Dendritic cell treated with granulocyte-macrophage colony-stimulating factor and Interleukin-4, amounts not matched to agents 40 ng/mL and 50 ng/mL, for 4 days (primary cell): ENCODE data around the gene NPIPA7.
"Not testable (repeated sequence)": the region's sequence is repeated elsewhere in the genome, so short reads cannot be mapped to it uniquely, and the experiment has no call there.

Experiments
- H3K27ac Mint-ChIP-seq: one replicate; pipeline ENCODE4 v1.8.0; 2022; ENCODE audit warnings: mild to moderate bottlenecking, mixed read lengths
- H3K27me3 Mint-ChIP-seq: one replicate; pipeline ENCODE4 v1.8.0; 2022; ENCODE audit warnings: mild to moderate bottlenecking, mixed read lengths
- H3K36me3 Mint-ChIP-seq: one replicate; pipeline ENCODE4 v1.8.0; 2022; ENCODE audit warnings: low read depth, mixed read lengths
- H3K4me1 Mint-ChIP-seq: one replicate; pipeline ENCODE4 v1.8.0; 2022; ENCODE audit warnings: low read depth, mixed read lengths
- H3K4me3 Mint-ChIP-seq: one replicate; pipeline ENCODE4 v1.8.0; 2022; ENCODE audit warnings: mild to moderate bottlenecking, moderate library complexity, mixed read lengths
- H3K9me3 Mint-ChIP-seq: one replicate; pipeline ENCODE4 v1.8.0; 2022; ENCODE audit warnings: mixed read lengths
- intact Hi-C: fragments of 100-400 bp; cut with micrococcal nuclease; formaldehyde crosslinking; loops from one replicate; pipeline ENCODE4 v1.15.0; 2022

Gene NPIPA7

DNA sequence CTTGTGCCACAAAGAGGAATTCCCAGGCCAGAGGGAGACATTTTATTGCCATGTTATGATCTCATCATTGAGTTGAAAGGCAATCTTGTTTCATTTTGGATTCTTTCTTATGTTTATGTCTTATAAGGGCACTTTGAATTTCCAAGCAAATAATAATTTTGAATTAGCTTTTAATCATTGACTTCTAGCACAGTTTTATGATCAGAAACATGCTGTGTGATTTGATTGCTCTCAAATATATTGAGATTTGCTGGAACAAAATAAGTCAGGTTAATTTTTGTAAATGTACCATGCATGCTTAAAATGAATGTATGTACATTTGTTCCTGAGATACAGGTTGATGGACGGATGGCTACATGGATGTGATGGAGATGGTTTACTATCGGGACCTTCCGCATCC is at the start of gene NPIPA7:
Gene NPIPA7 (plus strand): TSS at position 301 of the 400 bp plus-strand sequence. CDS start 105 bp downstream, outside the sequence.
- H3K4me3 Mint-ChIP-seq, intact Hi-C loops, H3K36me3 Mint-ChIP-seq, H3K27ac Mint-ChIP-seq, H3K4me1 Mint-ChIP-seq, H3K9me3 Mint-ChIP-seq, H3K27me3 Mint-ChIP-seq: not testable (repeated sequence)

DNA sequence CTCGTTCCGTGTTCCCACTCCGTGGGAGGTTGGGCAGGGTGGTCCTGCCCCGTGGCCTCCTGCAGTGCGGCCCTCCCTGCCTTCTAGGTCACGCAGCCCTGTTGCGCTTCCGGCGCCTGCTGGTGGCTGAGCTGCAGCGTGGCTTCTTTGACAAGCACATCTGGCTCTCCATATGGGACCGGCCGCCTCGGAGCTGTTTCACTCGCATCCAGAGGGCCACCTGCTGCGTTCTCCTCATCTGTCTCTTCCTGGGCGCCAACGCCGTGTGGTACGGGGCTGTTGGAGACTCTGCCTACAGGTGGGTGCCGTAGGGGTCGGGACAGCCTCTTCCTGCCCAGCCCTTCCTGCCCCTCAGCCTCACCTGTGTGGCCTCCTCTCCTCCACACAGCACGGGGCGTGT is 47.5 kb upstream of the NPIPA7 start:
- H3K27ac Mint-ChIP-seq, H3K27me3 Mint-ChIP-seq, H3K36me3 Mint-ChIP-seq, H3K4me1 Mint-ChIP-seq, intact Hi-C loops, H3K4me3 Mint-ChIP-seq, H3K9me3 Mint-ChIP-seq: not testable (repeated sequence)

DNA sequence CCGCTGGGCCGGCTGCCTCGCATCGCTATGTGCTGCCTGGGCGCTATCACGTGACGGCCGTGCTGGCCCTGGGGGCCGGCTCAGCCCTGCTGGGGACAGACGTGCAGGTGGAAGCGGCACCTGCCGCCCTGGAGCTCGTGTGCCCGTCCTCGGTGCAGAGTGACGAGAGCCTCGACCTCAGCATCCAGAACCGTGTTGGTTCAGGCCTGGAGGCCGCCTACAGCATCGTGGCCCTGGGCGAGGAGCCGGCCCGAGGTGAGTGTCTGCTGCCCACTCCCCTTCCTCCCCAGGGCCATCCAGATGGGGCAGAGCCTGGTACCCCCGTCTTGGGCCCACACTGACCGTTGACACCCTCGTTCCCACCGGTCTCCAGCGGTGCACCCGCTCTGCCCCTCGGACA is 21.4 kb upstream of the NPIPA7 start:
- H3K27me3 Mint-ChIP-seq, intact Hi-C loops, H3K36me3 Mint-ChIP-seq, H3K27ac Mint-ChIP-seq, H3K4me3 Mint-ChIP-seq, H3K4me1 Mint-ChIP-seq, H3K9me3 Mint-ChIP-seq: not testable (repeated sequence)

DNA sequence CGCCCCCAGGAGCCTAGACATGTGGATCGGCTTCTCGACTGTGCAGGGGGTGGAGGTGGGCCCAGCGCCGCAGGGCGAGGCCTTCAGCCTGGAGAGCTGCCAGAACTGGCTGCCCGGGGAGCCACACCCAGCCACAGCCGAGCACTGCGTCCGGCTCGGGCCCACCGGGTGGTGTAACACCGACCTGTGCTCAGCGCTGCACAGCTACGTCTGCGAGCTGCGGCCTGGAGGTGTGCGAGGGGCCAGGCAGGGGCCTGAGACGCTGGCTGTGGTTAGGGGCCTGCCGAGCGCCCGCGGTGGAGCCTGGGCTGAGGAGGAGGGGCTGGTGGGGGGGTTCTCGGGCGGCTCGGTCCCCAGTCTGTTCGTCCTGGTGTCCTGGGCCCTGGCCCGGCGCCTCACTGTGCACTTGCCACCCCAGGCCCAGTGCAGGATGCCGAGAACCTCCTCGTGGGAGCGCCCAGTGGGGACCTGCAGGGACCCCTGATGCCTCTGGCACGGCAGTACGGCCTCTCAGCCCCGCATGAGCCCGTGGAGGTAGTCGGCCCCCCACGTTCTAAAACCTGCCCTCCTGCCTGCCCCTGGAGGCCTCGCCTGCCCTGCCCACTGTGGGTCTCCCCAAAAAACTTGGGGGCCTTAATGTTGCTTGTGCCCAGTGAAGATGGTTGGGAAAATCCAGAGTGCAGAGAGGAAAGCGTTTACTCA is 20.2 kb upstream of the NPIPA7 start:
- H3K4me1 Mint-ChIP-seq, H3K9me3 Mint-ChIP-seq, H3K36me3 Mint-ChIP-seq, H3K27ac Mint-ChIP-seq, intact Hi-C loops, H3K27me3 Mint-ChIP-seq, H3K4me3 Mint-ChIP-seq: not testable (repeated sequence)

DNA sequence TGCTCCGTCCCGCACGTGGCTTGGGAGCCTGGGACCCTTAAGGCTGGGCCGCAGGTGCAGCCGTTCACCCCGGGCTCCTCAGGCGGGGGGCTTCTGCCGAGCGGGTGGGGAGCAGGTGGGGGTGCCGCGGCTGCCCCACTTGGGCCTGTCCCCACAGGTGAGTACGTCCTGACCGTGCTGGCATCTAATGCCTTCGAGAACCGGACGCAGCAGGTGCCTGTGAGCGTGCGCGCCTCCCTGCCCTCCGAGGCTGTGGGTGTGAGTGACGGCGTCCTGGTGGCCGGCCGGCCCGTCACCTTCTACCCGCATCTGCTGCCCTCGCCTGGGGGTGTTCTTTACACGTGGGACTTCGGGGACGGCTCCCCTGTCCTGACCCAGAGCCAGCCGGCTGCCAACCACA is 15.3 kb upstream of the NPIPA7 start:
- H3K27ac Mint-ChIP-seq, H3K4me1 Mint-ChIP-seq, intact Hi-C loops, H3K36me3 Mint-ChIP-seq, H3K27me3 Mint-ChIP-seq, H3K9me3 Mint-ChIP-seq, H3K4me3 Mint-ChIP-seq: not testable (repeated sequence)

DNA sequence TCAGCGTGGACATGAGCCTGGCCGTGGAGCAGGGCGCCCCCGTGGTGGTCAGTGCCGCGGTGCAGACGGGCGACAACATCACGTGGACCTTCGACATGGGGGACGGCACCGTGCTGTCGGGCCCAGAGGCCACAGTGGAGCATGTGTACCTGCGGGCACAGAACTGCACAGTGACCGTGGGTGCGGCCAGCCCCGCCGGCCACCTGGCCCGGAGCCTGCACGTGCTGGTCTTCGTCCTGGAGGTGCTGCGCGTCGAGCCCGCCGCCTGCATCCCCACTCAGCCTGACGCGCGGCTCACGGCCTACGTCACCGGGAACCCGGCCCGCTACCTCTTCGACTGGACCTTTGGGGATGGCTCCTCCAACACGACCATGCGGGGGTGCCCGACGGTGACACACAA is 14.8 kb upstream of the NPIPA7 start:
- H3K36me3 Mint-ChIP-seq, H3K27me3 Mint-ChIP-seq, H3K9me3 Mint-ChIP-seq, intact Hi-C loops, H3K27ac Mint-ChIP-seq, H3K4me3 Mint-ChIP-seq, H3K4me1 Mint-ChIP-seq: not testable (repeated sequence)

DNA sequence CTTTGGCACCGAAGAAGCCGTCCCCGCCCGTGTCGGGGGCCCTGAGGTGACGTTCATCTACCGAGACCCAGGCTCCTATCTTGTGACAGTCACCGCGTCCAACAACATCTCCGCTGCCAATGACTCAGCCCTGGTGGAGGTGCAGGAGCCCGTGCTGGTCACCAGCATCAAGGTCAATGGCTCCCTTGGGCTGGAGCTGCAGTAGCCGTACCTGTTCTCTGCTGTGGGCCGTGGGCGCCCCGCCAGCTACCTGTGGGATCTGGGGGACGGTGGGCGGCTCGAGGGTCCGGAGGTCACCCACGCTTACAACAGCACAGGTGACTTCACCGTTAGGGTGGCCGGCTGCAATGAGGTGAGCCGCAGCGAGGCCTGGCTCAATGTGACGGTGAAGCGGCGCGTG is 14.2 kb upstream of the NPIPA7 start:
- H3K9me3 Mint-ChIP-seq, H3K36me3 Mint-ChIP-seq, H3K27me3 Mint-ChIP-seq, H3K4me1 Mint-ChIP-seq, H3K27ac Mint-ChIP-seq, H3K4me3 Mint-ChIP-seq, intact Hi-C loops: not testable (repeated sequence)

DNA sequence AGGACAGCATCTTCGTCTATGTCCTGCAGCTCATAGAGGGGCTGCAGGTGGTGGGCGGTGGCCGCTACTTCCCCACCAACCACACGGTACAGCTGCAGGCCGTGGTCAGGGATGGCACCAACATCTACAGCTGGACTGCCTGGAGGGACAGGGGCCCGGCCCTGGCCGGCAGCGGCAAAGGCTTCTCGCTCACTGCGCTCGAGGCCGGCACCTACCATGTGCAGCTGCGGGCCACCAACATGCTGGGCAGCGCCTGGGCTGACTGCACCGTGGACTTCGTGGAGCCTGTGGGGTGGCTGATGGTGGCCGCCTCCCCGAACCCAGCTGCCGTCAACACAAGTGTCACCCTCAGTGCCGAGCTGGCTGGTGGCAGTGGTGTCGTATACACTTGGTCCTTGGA is 13.6 kb upstream of the NPIPA7 start:
- H3K36me3 Mint-ChIP-seq, H3K27me3 Mint-ChIP-seq, H3K9me3 Mint-ChIP-seq, H3K4me1 Mint-ChIP-seq, H3K4me3 Mint-ChIP-seq, intact Hi-C loops, H3K27ac Mint-ChIP-seq: not testable (repeated sequence)

DNA sequence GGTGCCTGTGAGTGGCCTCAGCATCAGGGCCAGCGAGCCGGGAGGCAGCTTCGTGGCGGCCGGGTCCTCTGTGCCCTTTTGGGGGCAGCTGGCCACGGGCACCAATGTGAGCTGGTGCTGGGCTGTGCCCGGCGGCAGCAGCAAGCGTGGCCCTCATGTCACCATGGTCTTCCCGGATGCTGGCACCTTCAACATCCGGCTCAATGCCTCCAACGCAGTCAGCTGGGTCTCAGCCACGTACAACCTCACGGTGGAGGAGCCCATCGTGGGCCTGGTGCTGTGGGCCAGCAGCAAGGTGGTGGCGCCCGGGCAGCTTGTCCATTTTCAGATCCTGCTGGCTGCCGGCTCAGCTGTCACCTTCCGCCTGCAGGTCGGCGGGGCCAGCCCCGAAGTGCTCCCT is 13.1 kb upstream of the NPIPA7 start:
- intact Hi-C loops, H3K9me3 Mint-ChIP-seq, H3K27ac Mint-ChIP-seq, H3K27me3 Mint-ChIP-seq, H3K4me3 Mint-ChIP-seq, H3K36me3 Mint-ChIP-seq, H3K4me1 Mint-ChIP-seq: not testable (repeated sequence)

DNA sequence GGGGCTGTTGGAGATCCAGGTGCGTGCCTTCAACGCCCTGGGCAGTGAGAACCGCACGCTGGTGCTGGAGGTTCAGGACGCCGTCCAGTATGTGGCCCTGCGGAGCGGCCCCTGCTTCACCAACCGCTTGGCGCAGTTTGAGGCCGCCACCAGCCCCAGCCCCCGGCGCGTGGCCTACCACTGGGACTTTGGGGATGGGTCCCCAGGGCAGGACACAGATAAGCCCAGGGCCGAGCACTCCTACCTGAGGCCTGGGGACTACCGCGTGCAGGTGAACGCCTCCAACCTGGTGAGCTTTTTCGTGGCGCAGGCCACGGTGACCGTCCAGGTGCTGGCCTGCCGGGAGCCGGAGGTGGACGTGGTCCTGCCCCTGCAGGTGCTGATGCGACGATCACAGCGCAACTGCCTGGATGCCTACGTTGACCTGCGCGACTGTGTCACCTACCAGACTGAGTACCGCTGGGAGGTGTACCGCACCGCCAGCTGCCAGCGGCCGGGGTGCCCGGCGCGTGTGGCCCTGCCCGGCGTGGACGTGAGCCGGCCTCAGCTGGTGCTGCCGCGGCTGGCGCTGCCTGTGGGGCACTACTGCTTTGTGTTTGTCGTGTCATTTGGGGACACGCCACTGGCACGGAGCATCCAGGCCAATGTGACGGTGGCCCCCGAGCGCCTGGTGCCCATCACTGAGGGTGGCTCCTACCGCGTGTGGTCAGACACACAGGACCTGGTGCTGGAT is 12.2 kb upstream of the NPIPA7 start:
- H3K4me1 Mint-ChIP-seq, H3K4me3 Mint-ChIP-seq, H3K27ac Mint-ChIP-seq, H3K9me3 Mint-ChIP-seq, intact Hi-C loops, H3K36me3 Mint-ChIP-seq, H3K27me3 Mint-ChIP-seq: not testable (repeated sequence)

DNA sequence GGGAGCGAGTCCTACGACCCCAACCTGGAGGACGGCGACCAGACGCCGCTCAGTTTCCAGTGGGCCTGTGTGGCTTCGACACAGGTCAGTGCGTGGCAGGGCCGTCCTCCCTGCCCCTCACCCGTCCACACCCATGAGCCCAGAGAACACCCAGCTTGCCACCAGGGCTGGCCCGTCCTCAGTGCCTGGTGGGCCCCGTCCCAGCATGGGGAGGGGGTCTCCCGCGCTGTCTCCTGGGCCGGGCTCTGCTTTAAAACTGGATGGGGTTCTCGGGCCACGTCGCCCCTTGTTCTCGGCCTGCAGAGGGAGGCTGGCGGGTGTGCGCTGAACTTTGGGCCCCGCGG is 11.7 kb upstream of the NPIPA7 start:
- H3K4me3 Mint-ChIP-seq, H3K27ac Mint-ChIP-seq, intact Hi-C loops, H3K4me1 Mint-ChIP-seq, H3K9me3 Mint-ChIP-seq, H3K27me3 Mint-ChIP-seq, H3K36me3 Mint-ChIP-seq: not testable (repeated sequence)

DNA sequence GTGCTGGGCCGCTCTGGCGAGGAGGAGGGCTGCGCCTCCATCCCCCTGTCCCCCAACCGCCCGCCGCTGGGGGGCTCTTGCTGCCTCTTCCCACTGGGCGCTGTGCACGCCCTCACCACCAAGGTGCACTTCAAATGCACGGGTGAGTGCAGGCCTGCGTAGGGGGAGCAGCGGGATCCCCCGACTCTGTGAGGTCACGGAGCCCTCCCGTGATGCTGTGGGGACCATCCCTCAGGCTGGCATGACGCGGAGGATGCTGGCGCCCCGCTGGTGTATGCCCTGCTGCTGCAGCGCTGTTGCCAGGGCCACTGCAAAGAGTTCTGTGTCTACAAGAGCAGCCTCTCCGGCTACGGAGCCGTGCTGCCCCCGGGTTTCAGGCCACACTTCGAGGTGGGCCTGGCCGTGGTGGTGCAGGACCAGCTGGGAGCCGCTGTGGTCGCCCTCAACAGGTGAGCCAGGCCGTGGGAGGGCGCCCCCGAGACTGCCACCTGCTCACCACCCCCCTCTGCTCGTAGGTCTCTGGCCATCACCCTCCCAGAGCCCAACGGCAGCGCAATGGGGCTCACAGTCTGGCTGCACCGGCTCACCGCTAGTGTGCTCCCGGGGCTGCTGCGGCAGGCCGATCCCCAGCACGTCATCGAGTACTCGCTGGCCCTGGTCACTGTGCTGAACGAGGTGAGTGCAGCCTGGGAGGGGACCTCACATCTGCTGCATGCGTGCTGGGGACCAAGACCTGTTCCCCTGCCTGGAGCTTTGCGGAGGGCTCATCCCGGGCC is 9.7 kb upstream of the NPIPA7 start:
- H3K4me1 Mint-ChIP-seq, intact Hi-C loops, H3K27ac Mint-ChIP-seq, H3K27me3 Mint-ChIP-seq, H3K4me3 Mint-ChIP-seq, H3K9me3 Mint-ChIP-seq, H3K36me3 Mint-ChIP-seq: not testable (repeated sequence)

DNA sequence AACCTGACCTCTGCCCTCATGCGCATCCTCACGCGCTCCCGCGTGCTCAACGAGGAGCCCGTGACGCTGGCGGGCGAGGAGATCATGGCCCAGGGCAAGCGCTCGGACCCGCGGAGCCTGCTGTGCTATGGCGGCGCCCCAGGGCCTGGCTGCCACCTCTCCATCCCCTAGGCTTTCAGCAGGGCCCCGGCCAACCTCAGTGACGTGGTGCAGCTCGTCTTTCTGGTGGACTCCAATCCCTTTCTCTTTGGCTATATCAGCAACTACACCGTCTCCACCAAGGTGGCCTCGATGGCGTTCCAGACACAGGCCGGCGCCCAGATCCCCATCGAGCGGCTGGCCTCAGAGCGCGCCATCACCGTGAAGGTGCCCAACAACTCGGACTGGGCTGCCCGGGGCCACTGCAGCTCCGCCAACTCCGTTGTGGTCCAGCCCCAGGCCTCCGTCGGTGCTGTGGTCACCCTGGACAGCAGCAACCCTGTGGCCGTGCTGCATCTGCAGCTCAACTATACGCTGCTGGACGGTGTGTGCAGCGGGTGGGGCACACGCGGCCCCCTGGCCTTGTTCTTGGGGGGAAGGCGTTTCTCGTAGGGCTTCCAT is 7.7 kb upstream of the NPIPA7 start:
- H3K9me3 Mint-ChIP-seq, H3K4me3 Mint-ChIP-seq, intact Hi-C loops, H3K27ac Mint-ChIP-seq, H3K27me3 Mint-ChIP-seq, H3K36me3 Mint-ChIP-seq, H3K4me1 Mint-ChIP-seq: not testable (repeated sequence)

DNA sequence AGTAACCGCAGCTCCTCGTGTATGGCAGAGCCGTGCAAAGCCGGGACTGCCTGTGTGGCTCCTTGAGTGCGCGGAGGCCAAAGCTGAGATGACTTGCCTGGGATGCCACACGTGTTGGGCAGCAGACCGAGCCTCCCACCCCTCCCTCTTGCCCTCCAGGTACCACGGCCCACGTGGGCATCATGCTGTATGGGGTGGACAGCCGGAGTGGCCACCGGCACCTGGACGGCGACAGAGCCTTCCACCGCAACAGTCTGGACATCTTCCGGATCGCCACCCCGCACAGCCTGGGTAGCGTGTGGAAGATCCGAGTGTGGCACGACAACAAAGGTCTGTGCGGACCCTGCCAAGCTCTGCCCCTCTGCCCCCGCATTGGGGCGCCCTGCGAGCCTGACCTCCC is 4.7 kb upstream of the NPIPA7 start:
- H3K9me3 Mint-ChIP-seq, intact Hi-C loops: not testable (repeated sequence)

More for the DNA sequence above, 4.7 kb upstream of the NPIPA7 start:
- H3K4me3 Mint-ChIP-seq, H3K27ac Mint-ChIP-seq, H3K4me1 Mint-ChIP-seq, H3K36me3 Mint-ChIP-seq, H3K27me3 Mint-ChIP-seq: not testable (repeated sequence)
